Panc1 (cell line): Measurements from ENCODE around the gene ZNF322. TPM values are rescaled to one million over a fixed set of nuclear protein-coding genes. Genes with fewer than 3 reads are reported as not detected.

Source experiments
- ATAC-seq: fragments of 200-7000 bp; cut with Tn5 transposase; 2 replicates; pipeline ENCODE4 v1.9.1; 2020; ENCODE audit warnings: mild to moderate bottlenecking, moderate library complexity
- BruUV-seq: library from RNA; stranded (reverse); fragments of 400-500 nt; replicated peaks from 2 replicates; lab custom pipeline; 2021; lab: Mats Ljungman, UMichigan
- CTCF ChIA-PET: fragments of 300-600 bp; sonication (Branson Sonifier 250); formaldehyde crosslinking; loops from one replicate; lab custom pipeline; 2022; ENCODE audit warnings: antibody characterized with exemption; lab: Charles Lee
- POLR2A ChIA-PET: fragments of 300-600 bp; sonication (Branson Sonifier 250); formaldehyde crosslinking; loops from one replicate; lab custom pipeline; 2022; ENCODE audit warnings: antibody characterized with exemption; lab: Charles Lee
- DNase-seq: peaks from one replicate; pipeline ENCODE4 v3.0.0-alpha.2; 2010; ENCODE audit warnings: low read depth, low spot score
- H3K27ac ChIP-seq: 2 replicates; pipeline ENCODE4 v1.5.1; 2011; ENCODE audit warnings: mild to moderate bottlenecking, low read length, inconsistent platforms
- H3K27me3 ChIP-seq: fragments of 200-500 bp; sonication (Bioruptor generic); 2 replicates; pipeline ENCODE4 v1.6.0; 2014; ENCODE audit warnings: low read length, inconsistent platforms; ENCODE audit not compliant: control insufficient read depth, insufficient read depth
- H3K36me3 ChIP-seq: fragments of 200-500 bp; sonication (Bioruptor generic); 2 replicates; pipeline ENCODE4 v1.5.1; 2014; ENCODE audit warnings: inconsistent platforms, mild to moderate bottlenecking, low read length, moderate library complexity; ENCODE audit not compliant: control insufficient read depth, insufficient read depth
- H3K4me1 ChIP-seq: 2 replicates; pipeline ENCODE4 v1.5.1; 2011; ENCODE audit warnings: inconsistent platforms, mild to moderate bottlenecking, low read length, moderate library complexity; ENCODE audit not compliant: control insufficient read depth, insufficient read depth
- H3K4me3 ChIP-seq, 2 experiments: 2 replicates each; pipeline ENCODE4 v1.5.1; 2011 to 2012; ENCODE audit warnings: low read depth in 2 of 2, low read length in 2 of 2, mild to moderate bottlenecking in 2 of 2, inconsistent platforms in 1 of 2, moderate library complexity in 1 of 2
- H3K9me3 ChIP-seq: fragments of 200-500 bp; sonication (Bioruptor generic); 2 replicates; pipeline ENCODE4 v1.5.1; 2014; ENCODE audit warnings: low read depth, mild to moderate bottlenecking, inconsistent platforms, low read length, moderate library complexity; ENCODE audit not compliant: control insufficient read depth, insufficient read depth
- POLR2AphosphoS5 ChIP-seq: IDR thresholded peaks from 2 replicates; pipeline ENCODE4 v1.6.1; 2012; ENCODE audit warnings: mild to moderate bottlenecking, low read depth, low read length, moderate library complexity
- REST ChIP-seq, 2 experiments: IDR thresholded peaks; 2 replicates each; pipeline ENCODE4 v1.6.1; 2011 to 2012; ENCODE audit warnings: low read depth in 2 of 2, control low read depth in 1 of 2, low read length in 1 of 2, mild to moderate bottlenecking in 1 of 2, moderate library complexity in 1 of 2; ENCODE audit not compliant: insufficient read depth in 1 of 2
- SIN3A ChIP-seq: IDR thresholded peaks from 2 replicates; pipeline ENCODE4 v1.6.1; 2012; ENCODE audit warnings: low read depth, mild to moderate bottlenecking, low read length, moderate library complexity, borderline replicate concordance; ENCODE audit not compliant: insufficient read depth
- TCF7L2 ChIP-seq: IDR thresholded peaks from 2 replicates; pipeline ENCODE4 v1.6.1; 2011; ENCODE audit warnings: mild to moderate bottlenecking, low read depth, low read length, inconsistent platforms
- in situ Hi-C: cut with HindIII; loops from 2 replicates; pipeline ENCODE4 v1.10.0; 2016; ENCODE audit warnings: low sequenced_read_pairs, low pct_unique_long_range_greater_than_20kb
- intact Hi-C: fragments of 100-400 bp; cut with micrococcal nuclease; formaldehyde crosslinking; loops from one replicate; pipeline ENCODE4 v1.10.0; 2022; ENCODE audit not compliant: unreplicated experiment
- total RNA-seq: library from RNA; stranded (reverse); gene quantifications from one replicate; pipeline ENCODE4 v1.2.1, GENCODE V29; 2021; ENCODE audit not compliant: unreplicated experiment
- TF ChIP-seq, protein P1 (sequence below): fragments of 450-650 bp; IDR thresholded peaks from 2 replicates; pipeline ENCODE4 v1.5.1; 2017; ENCODE audit warnings: mild to moderate bottlenecking

Gene ZNF322
- total RNA-seq, 1 experiment from 2014 or later = 31.2 TPM

GRCh38 chr6:26600759-26601158 lies 58.8 kb downstream of the ZNF322 start:
- no peaks in the 10 kb centered on the region for H3K27me3 ChIP-seq
- intact Hi-C loops = no loop called here
- TF ChIP-seq POLR2AphosphoS5 (no peak), REST (IDR thresholded peaks at IDR 0.05; ENCODE audit: insufficient read depth in 1 of 2, low read depth in 2 of 2, low read length in 1 of 2) (no peak), TCF7L2 (no peak), SIN3A (no peak)
- TF ChIP-seq, protein P1, sequence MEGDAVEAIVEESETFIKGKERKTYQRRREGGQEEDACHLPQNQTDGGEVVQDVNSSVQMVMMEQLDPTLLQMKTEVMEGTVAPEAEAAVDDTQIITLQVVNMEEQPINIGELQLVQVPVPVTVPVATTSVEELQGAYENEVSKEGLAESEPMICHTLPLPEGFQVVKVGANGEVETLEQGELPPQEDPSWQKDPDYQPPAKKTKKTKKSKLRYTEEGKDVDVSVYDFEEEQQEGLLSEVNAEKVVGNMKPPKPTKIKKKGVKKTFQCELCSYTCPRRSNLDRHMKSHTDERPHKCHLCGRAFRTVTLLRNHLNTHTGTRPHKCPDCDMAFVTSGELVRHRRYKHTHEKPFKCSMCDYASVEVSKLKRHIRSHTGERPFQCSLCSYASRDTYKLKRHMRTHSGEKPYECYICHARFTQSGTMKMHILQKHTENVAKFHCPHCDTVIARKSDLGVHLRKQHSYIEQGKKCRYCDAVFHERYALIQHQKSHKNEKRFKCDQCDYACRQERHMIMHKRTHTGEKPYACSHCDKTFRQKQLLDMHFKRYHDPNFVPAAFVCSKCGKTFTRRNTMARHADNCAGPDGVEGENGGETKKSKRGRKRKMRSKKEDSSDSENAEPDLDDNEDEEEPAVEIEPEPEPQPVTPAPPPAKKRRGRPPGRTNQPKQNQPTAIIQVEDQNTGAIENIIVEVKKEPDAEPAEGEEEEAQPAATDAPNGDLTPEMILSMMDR = no peak
- POLR2A ChIA-PET = interaction anchor here (0.5 kb wide), 1 partner anchor 534 kb away, joined by 3 read pairs; no protein-coding TSS in a partner anchor
- in situ Hi-C loops = no loop called here
- DNase-seq (no peak), ATAC-seq (no peak)
- no peaks in the 10 kb centered on the region for H3K4me1 ChIP-seq
- H3K4me3 ChIP-seq = no peak overlapping the region
- CTCF ChIA-PET = no interaction called here
- H3K36me3 ChIP-seq = peaks cover 6% of the 10 kb centered on the region; the same call in 1 of the 2 replicates
- H3K27ac ChIP-seq = no peak overlapping the region
- no peaks in the 10 kb centered on the region for H3K9me3 ChIP-seq
- no TSS peak for BruUV-seq

DNA sequence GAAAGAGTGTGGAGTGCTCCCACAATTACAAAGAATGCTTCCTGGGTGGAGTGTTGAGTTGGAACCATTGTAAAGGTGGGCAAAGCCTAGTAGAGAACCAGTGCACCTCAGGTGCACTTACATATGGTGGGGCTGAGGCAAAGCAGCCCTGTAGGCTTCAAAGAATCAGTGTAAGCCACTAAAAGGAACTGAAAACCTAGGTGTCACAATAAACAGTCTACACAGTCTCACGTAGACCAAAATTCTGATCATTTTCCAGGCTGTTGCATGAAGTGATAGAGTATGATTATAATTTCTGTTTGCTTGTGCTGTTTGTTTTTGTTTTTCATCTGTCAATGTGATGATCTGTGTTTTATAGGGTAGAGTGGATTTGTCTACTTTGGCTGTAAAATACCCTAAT lies 60.0 kb downstream of the ZNF322 start:
- in situ Hi-C loops = no loop called here
- Histone ChIP-seq H3K4me3 (no peak overlapping the region), H3K27ac (no peak overlapping the region), H3K4me1 (peaks cover 3% of the 10 kb centered on the region; the same call in 1 of the 2 replicates), H3K36me3 (peaks cover 6% of the 10 kb centered on the region; the same call in 1 of the 2 replicates), H3K9me3 (no peaks in the 10 kb centered on the region), H3K27me3 (no peaks in the 10 kb centered on the region)
- no TSS peak for BruUV-seq
- POLR2A ChIA-PET = no interaction called here
- DNase-seq (no peak), ATAC-seq (no peak)
- intact Hi-C loops = no loop called here
- no peak for TF ChIP-seq SIN3A
- TF ChIP-seq, protein P1 = no peak
- no peak for TF ChIP-seq POLR2AphosphoS5
- no peak for TF ChIP-seq REST (IDR thresholded peaks at IDR 0.05; ENCODE audit: insufficient read depth in 1 of 2, low read depth in 2 of 2, low read length in 1 of 2)
- TF ChIP-seq TCF7L2 = no peak
- CTCF ChIA-PET = no interaction called here
